HG03159 (cell line): ENCODE measurements around the gene ABCG1.

Experiments
- ATAC-seq: cut with Tn5 transposase; IDR thresholded peaks from one replicate; pipeline ENCODE4 v1.9.1; 2021; ENCODE audit warnings: mild to moderate bottlenecking, moderate library complexity; ENCODE audit not compliant: unreplicated experiment

ABCG1 gene

DNA sequence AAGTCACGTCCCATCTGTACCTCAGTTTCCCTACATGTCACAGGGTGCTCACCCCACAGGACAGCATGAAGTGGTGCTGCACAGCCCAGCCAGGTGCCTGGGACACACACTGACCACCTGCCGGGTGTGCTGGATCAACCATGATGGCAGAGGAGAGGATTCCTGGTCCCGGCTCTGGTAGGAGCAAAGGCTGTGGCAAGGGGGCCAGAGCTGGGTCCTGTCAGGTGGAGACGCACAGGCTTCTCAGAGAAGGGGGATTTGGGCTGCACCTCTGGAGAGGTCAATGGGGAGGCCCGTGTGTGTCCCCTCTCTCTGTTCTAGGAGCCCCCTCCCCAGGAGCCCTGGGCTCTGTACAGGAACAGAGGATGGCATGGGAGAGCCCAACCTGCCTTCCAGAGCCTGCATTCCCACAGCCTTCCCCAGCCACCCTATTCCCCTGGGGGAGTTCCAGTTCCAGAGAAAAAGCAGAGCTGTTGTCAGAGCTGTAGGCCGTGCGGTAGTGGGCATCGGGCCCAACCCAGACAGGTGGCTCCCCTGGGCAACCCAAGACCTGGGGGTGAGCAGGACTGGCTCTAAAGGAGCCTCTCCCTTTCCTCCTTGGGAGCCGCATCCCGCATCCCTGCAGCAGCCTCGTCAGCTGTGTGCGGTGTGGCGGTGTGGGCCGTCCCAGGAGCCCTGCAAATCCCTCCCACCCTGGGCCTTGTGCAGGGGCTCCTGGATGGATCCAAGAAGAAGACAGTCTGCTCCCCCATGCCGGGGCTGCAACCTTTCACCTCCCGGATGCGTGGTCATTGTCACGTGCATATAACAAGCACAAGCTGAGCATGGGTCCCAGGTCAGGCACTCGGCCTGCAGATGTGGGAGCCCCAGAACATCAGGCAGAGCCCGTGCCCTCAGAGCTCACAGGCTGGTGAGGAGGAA lies 99.1 kb downstream of the ABCG1 start:
- ATAC-seq, result no peak

DNA sequence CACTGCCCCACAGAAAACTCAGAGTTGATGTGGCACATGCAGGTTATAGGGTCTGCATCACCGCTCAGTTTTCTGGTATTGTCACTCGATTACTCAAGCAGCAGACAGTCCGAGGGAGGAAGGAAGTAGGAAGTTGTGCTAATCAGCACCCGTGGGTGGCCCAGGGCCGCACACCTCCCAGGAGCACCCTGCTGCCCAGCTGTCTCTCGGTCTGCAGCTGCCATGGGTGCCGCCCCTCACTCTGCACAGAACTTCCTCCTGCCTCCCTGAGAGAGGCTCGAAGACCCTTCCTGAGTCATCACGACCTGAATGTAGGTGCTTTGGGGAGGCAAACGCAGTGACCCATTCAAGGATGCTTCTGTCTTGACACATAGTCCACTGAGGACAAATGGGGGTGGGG lies 100.4 kb downstream of the ABCG1 start:
- no peak for ATAC-seq

DNA sequence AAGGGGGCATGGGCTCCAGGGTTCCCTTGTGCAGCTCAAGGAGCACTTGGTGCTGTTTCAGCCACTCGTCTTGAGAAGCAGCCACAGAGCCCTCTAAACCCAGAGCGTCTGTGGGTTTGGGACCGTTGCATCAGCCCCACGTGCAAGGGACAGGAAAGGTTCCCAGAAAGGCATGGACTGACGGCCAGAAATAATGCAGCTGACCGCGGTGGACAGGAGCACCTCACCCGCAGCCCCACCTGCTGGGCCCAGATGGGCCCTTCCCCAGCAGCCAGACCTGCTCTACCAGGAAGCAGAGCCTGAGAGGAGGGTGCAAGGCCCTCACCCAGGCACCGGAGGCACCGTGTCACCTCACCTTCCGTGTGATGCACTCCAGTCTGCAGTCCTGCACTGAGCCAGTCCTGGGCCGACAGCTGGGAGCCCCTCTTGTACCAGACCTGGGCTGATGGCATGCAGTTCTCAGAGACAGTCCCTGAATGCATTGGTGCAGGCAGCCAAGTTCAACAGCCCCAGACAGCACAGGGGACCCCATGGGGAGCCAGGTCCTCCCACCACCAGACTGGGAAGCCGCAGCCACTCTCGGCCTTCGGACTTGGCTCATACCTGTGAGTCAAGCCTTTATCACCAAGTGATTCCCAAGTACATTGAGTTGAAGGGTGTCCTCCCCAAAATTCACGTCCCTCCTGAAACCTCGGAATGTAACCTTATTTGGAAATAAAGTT lies 101.1 kb downstream of the ABCG1 start:
- ATAC-seq, result no peak

DNA sequence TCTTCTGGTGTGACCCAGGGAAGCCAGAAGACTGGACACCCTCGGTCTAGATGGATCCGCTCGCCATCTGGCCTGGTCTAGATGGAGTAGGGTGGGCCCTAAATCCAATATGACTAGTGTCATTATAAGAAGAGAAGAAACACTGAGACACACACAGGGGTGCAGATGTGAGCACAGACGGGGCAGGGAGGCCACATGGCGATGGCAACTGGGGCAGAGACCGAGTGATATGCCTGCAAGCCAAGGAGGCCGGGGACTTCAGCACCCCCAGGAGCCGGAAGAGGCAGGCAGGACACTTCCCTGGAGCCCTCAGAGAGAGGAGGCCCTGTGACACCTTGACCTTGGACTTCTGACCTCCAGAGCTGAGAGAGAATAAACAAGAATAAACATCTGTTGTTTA lies 101.9 kb downstream of the ABCG1 start:
- ATAC-seq, result no peak

DNA sequence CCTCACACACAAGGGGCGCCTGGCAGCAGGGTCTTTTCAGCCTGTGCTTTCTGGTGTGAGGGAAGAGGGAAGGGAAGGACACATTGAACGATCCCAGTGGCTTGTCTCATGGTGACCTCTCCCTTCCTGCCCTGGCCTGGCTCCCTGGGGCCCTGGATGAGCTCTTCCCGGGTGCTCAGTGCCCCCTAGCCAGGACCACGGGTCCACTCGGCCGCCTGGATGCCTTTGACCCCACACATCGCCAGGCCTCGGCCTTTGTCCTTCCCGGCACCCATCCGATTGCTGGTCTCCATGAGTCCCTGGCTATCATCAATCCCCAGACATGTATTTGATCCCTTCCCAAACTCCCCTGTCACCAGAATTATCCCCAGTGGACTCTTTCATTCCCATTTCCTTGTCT lies 102.3 kb downstream of the ABCG1 start:
- ATAC-seq, result no peak

DNA sequence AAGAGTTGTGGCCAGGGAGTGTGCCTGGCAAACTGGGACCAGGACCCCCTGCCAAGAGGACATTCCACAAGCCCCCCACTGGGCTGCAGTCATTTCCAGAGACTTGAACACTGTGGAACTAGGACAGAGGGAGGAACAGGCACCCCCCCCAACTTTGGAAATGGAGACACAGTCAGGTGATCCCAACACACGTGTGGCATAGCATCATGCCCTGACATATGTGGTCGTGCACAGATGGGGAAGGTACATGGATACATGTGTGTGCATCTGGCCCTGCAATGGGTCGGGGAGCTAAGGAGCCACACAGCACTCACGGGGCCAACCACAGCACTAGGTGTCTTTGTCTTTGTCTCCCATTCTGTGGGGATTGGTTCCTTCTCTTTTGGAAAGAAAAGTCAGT lies 102.9 kb downstream of the ABCG1 start:
- no peak for ATAC-seq

DNA sequence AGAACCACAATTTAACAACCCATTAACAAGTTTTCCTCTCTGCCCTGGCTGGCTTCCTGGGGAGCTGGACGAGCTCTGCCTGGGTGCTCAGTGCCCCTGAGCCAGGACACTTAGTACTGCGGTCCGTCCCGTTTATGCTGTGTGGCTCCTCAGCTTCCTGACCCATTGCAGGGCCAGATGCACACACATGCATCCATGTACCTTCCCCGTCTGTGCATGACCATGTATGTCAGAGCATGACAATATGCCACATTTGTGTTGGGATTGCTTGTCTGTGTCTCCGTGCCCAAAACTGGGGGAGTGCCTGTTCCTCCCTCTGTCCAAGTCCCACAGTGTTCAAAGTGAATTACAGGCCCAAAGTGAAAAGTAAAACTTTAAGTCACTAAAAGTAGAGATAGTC lies 106.0 kb downstream of the ABCG1 start:
- ATAC-seq, result no peak

DNA sequence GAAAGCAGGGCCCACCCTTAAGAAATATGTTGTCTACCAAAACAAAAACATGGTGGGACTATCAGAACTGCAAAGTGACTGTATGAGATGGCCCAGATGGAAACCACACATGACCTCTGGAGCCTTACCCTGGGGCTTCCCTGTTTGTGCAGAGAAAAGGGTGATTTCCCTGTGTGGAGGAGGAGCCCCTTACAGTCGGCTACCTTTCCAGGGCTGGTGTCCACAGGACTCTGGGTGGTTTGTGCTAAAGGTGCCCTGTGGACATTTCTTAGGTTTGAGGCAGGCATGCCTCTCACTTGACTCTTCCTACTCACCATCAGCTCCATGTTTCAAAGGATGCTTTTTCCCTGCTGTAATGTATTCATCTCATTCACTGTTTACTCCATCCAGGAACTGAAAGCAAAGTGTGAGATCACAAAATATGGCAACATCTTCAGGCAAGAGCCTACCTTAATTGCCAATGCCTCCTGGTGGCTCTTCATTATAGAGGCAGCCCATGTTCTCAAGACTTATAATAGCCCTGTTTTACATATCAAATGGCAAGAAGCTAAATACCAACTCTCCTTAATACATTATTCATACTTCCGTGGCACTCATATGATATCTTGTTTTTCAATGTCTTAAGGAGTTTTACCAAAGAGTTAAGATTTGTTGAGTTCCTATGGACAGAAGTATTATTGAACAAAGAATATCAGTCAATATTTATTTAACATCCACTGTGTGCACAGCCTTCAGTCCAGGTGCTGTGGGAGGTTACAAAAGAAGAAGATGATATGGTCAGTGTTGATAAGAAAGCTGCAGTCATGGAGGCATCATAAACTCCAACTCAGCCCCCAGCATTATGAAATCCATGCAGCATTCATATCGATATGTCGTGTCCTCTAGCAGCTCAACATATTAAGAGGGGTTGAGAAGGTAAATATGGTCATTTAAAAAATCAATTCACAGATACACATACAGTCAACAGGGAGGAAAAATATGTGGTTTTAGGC lies 111.7 kb downstream of the ABCG1 start:
- ATAC-seq, result no peak

DNA sequence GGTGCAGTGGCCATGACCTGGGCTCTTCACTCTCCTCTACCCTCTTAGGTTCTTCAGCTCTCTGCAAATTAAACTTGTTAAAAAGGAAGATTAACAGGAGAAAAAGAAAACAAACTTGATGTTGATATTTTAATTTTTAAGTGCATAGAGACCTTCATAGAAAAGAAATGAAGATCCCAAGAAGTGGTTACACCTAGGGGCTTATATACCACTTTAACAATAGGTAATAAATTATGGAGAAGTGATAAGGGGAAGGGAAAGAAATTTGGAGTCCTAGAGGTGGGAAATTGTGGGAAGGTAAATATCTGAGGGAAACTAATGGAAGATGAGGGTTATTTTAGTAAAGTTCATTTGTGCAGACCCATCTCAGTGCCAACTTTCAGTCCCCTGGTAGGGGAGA lies 112.7 kb downstream of the ABCG1 start:
- ATAC-seq, result no peak

DNA sequence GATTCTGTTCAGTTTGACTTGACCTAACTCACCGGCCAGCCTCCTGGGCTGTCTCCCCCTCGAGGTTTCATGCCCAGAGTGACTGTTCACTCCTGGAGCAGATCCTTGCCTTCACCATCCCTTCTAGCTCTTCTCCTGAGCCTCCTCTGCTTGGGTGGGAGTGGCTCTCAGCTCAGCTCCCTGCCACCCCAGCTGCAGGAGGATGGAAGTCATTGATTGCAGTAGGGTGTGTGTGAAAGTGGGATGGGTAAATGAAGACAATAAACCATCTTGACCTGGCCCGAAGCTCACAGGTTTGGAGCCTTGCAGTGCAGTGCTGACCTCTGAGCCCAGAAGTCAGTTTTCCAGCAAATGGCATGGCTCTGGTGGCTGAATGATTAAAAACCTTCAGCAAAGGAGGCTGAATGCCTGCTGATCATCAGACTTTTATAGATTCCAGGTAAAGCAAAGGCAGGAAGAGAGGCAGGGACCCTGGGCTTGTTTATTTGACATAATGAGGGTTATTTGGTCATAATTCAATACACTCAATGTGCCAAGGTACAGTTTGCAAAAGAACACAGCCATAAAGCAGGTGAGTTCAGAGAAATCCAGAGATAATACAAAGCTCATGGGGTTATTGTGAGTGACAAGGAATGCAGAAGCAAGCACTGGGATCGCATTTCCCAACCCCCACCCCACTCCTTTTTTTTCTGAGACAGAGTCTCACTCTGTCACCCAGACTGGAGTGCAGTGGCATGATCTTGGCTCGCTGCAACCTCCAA lies 113.8 kb downstream of the ABCG1 start:
- ATAC-seq, result no peak

DNA sequence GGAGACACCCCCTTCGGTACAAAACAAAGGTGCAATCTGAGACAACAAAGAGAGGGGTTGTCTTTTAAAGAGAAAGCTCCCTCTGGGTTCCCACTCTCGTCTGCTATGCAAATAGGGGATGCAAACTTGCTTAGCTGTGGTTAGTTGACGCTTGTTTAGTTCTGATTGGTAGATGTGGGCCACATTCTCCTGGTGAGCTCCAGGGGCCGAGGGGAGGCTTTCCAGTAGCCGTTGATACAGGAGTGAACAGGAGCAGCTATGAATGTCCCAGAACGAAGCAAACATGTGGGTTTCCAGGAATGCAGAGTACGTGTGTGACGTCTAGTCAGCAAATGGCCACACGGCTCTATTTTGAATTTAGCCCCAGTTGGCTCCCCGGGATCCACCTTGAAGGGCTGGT lies 117.1 kb downstream of the ABCG1 start:
- ATAC-seq, result no peak

DNA sequence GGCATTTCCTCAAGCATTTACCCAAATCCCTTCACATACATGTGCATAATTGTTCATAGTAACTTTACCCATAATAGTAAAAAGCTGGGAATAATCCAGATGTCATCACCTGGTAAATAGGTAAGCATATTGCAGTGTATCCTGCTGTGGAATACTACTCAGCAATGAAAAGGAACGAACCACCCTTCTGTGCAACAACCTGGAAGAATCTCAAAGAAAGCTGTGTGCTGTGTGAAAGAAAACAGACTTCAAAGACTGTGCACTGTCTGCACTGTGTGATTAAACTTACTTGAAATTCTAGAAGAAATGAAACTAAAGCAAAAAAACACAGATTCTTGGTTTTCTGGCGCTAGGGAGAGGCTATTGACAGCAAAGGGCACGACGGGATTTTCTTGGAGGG lies 118.3 kb downstream of the ABCG1 start:
- ATAC-seq, result no peak

DNA sequence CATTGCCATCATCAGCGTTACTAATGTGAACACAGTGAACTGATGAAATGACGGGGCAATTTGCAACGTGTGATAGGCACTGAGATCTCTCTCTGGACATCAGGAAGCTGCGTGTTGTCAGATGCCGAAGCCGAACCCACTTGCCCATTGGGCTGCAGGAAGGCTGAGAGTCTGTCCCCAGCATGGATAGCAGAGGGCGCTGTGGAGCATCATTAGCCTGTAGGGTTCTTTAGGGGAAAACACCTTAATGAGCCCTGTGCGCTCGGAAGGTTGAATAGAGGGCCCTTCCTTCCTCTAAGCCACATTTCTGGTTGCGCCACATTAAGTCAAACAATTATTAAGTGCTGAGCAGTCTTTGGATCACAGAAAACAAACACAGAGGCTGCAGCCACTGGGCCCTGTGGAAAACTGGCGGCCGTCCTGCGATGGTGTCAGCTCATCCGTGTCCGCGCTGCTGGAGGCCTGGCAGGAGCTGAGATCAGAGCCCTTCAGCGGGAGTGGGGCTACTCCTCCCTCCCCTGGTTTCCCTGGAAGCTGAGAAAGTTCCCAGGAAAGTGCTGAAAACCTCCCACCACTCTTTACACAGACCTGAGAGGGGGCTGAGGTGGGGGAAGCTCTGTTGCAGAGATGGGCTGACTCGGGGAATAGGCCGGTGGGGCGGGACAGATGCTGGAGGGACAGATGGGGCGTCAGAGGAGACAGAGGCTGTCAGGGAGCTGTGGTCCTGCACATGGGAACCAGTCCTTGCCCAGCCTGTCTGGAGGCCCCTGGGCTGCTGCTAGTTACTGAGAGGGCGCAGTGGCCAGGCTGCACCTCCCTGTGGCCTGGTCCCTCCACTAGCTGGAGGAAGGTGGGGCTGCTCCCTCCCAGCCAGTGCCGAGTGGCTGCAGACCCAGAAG lies 119.1 kb downstream of the ABCG1 start:
- ATAC-seq, result no peak

DNA sequence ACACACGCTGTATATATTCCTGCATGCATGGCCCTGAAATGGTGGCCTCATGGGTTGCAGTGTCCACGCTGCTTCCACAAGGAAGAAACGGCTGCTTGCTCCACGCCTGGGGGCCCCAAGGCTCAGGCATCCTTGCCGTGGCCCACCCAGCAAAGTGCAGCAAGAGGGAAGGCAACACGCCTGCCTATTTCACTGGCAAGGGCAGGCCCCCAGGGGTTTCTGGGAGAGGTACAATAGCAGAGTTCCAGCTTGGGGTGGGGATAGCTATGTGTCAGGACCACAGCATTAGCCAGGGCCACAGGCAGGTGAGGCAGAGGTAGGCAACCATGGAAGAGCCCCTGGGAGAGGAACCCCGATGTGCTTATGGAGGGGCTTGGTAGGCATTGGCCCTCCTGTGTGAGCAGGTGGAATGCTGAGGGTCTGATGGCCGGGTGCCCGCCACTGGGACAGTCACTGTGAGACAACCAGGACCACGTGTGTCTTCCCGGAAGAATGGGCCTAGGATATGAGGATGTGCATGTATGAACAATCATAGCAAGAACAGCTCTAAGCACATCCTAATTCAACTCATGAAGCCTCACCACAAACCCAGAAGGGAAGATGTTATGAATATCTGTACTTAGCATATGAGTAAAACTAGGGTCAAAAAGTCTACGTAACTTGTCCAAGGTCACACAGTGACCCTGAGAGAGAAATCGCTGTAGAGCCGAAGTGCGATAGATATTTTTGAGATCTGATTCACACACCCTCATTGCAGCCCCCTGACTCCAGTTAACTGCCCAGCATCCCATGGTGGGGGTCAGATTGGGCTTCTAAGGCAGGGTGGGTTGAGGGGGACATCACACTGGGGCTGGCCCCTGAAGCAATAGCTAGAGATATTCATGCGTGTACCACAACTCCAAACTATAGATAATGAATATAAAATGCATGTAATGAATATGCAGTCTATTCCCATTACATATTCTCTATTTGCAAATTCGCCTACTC lies 120.1 kb downstream of the ABCG1 start:
- no peak for ATAC-seq

DNA sequence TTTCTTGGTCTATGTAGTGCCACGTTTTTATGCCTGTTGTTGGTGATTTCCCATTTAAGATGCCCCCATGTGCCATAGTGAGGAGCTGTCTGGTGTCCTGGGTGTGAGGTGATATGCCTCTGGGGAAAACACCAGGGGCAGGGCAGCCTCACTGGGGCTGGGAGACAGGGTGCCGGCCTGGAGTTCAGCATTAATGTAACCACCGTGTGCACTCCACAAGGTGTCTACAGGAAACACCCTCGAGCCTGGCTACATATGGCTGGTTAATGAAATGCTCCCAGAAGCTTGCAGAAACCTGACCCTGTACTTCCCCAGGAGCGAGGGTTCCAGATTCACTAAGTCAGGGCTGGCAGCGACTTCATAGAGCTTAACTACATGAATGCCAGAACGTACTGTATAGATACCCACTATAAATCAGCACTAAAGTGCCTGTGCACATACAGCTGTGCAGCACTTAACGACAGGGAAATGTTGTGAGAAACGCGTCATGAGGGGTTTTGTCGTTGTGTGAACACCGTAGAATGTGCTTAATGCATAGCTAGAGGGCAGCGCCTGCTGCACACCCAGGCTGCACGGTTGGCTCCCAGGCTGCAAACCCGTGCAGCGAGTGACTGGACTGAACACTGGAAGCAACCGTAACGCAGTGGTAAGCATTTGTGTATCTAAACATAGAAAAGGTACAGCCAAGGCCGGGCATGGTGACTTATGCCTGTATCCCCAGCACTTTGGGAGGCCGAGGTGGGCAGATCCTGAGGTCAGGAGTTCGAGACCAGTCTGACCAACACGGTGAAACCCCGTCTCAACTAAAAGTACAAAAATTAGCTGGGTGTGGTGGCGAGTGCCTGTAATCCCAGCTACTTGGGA lies 121.5 kb downstream of the ABCG1 start:
- no peak for ATAC-seq

DNA sequence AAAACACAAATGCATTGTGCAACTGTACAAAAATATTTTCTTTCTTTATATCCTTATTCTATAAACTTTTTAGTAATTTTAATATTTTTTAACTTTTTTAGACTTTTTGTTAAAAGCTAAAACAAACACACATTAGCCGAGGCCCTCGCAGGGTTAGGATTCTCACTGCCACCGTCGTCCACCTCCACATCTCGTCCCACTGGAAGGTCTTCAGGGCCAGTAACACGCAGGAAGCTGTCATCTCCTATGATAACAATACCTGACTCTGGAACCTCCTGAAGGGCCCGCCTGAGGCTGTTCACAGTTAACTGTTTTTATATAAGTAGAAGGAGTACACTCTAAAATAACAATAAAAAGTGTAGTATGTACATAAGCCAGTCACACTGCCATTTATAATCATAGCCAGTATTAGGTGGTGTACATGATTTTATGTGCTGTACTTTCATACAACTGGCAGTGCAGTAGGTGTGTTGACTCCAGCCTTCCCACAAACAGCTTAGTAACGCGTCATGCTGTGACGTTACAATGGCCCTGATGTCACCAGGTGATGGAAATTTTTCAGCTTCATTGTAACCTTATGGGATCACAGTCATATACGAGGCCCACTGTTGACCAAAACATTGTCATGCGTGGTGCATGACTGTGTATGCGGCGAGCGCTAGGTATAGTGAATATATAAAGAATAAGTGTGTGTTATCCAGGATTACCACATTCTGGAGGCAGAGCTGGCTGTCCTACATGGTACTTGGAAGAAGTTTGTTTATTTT lies 123.0 kb downstream of the ABCG1 start:
- no peak for ATAC-seq
